ENCODE results near the gene CISD3.

Gene CISD3

DNA sequence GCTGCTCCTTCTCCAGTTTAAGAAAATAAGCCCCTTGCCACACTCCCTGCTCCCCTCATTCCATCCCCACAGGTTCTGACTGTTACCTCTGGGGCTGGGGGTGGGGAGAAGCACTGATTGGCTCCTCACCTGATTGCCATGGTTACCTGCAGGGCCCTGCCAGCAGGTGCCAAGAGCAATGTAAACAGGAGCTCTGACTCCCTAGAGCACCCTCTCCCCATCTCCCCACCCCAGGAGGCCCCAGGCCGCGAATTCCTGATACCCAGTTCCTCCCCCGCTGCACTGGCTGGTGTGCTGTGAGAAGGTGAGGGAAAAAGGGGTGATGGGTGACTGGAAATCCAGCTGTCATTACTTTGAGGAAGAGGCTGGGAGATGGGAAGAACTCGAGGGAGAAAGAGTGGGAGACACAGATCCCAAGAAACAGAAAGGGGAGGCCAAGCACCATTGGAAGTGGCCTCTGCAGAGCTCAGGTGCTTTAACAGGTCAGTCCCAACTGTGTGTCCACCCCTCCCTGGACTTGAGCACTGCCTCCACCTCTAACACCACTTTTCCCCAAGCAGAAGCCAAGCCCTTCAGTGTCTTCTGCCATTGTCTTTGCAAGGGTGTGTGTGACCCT is 13.5 kb downstream of the CISD3 start:
- H3K27me3 ChIP-seq (ENCODE audit: insufficient read depth, low read length, poor library complexity, severe bottlenecking): no peaks in the 10 kb centered on the region
- H3K4me2 ChIP-seq (ENCODE audit: low read depth, low read length, poor library complexity, severe bottlenecking): peak overlapping the region; percentile 61
- no peaks in the 10 kb centered on the region; the same call in 1 of the 2 replicates for H3K36me3 ChIP-seq (ENCODE audit: insufficient read depth, low read length)
- H3K4me1 ChIP-seq (ENCODE audit: insufficient read depth, low read length, poor library complexity, severe bottlenecking): peaks cover 51% of the 10 kb centered on the region
- H3F3A ChIP-seq (ENCODE audit: low read depth): no peaks in the 10 kb centered on the region
- TF ChIP-seq, protein P1, sequence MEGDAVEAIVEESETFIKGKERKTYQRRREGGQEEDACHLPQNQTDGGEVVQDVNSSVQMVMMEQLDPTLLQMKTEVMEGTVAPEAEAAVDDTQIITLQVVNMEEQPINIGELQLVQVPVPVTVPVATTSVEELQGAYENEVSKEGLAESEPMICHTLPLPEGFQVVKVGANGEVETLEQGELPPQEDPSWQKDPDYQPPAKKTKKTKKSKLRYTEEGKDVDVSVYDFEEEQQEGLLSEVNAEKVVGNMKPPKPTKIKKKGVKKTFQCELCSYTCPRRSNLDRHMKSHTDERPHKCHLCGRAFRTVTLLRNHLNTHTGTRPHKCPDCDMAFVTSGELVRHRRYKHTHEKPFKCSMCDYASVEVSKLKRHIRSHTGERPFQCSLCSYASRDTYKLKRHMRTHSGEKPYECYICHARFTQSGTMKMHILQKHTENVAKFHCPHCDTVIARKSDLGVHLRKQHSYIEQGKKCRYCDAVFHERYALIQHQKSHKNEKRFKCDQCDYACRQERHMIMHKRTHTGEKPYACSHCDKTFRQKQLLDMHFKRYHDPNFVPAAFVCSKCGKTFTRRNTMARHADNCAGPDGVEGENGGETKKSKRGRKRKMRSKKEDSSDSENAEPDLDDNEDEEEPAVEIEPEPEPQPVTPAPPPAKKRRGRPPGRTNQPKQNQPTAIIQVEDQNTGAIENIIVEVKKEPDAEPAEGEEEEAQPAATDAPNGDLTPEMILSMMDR (conservative IDR thresholded peaks at IDR 0.05; ENCODE audit: low read length): no peak
- no peak for TF ChIP-seq EZH2phosphoT487 (IDR thresholded peaks at IDR 0.05; ENCODE audit: borderline replicate concordance)
- no peaks in the 10 kb centered on the region for H3K9me2 ChIP-seq (replicated peaks; ENCODE audit: low read depth, low read length)
- no peak overlapping the region for H2AFZ ChIP-seq (ENCODE audit: low read length)
- H3K79me2 ChIP-seq (ENCODE audit: insufficient read depth, low read length): peaks cover 64% of the 10 kb centered on the region
- H4K20me1 ChIP-seq (ENCODE audit: insufficient read depth, low read length, poor library complexity, severe bottlenecking): peaks cover 11% of the 10 kb centered on the region
- H3K9ac ChIP-seq (ENCODE audit: low read depth, low read length, poor library complexity, severe bottlenecking): no peak overlapping the region
- peak overlapping the region; percentile 22 for H3K4me3 ChIP-seq (ENCODE audit: low read length, poor library complexity, severe bottlenecking)
- H3K9me3 ChIP-seq (ENCODE audit: insufficient read depth, low read depth, low read length): no peaks in the 10 kb centered on the region

DNA sequence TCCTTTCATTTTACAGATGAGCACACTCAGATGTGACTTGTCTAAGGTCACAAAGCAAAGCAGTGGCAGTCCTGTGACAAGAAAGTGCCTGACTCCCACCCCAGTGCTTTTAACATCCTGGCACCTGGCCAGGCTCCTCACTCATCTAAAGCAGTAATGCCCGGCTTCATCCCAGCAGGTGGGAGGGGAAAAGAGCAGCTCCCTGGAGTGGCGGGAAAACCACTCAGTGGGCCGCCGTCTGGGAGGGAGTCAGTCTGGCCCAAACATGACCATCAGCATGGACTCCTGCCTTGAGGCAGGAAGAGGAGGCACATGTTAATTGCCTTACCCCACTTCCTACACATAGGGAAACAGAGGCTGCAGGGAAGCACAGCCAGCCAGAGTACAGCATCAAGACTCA is 15.4 kb downstream of the CISD3 start:
- Histone ChIP-seq H3K9me3 (ENCODE audit: insufficient read depth, low read depth, low read length) (no peaks in the 10 kb centered on the region), H3F3A (ENCODE audit: low read depth) (0 out of 2 replicates have a peak, but pooled peaks cover 3% of the 10 kb centered on the region), H2AFZ (ENCODE audit: low read length) (no peak overlapping the region), H3K4me1 (ENCODE audit: insufficient read depth, low read length, poor library complexity, severe bottlenecking) (peaks cover 61% of the 10 kb centered on the region), H3K36me3 (ENCODE audit: insufficient read depth, low read length) (no peaks in the 10 kb centered on the region), H4K20me1 (ENCODE audit: insufficient read depth, low read length, poor library complexity, severe bottlenecking) (peaks cover 11% of the 10 kb centered on the region), H3K27me3 (ENCODE audit: insufficient read depth, low read length, poor library complexity, severe bottlenecking) (no peaks in the 10 kb centered on the region), H3K4me2 (ENCODE audit: low read depth, low read length, poor library complexity, severe bottlenecking) (peak overlapping the region; percentile 99), H3K79me2 (ENCODE audit: insufficient read depth, low read length) (peaks cover 63% of the 10 kb centered on the region), H3K4me3 (ENCODE audit: low read length, poor library complexity, severe bottlenecking) (peak overlapping the region; percentile 97), H3K9ac (ENCODE audit: low read depth, low read length, poor library complexity, severe bottlenecking) (peak overlapping the region; percentile 96), H3K9me2 (replicated peaks; ENCODE audit: low read depth, low read length) (no peaks in the 10 kb centered on the region)
- TF ChIP-seq EZH2phosphoT487 (IDR thresholded peaks at IDR 0.05; ENCODE audit: borderline replicate concordance): no peak
- TF ChIP-seq, protein P1 (conservative IDR thresholded peaks at IDR 0.05; ENCODE audit: low read length): no peak

DNA sequence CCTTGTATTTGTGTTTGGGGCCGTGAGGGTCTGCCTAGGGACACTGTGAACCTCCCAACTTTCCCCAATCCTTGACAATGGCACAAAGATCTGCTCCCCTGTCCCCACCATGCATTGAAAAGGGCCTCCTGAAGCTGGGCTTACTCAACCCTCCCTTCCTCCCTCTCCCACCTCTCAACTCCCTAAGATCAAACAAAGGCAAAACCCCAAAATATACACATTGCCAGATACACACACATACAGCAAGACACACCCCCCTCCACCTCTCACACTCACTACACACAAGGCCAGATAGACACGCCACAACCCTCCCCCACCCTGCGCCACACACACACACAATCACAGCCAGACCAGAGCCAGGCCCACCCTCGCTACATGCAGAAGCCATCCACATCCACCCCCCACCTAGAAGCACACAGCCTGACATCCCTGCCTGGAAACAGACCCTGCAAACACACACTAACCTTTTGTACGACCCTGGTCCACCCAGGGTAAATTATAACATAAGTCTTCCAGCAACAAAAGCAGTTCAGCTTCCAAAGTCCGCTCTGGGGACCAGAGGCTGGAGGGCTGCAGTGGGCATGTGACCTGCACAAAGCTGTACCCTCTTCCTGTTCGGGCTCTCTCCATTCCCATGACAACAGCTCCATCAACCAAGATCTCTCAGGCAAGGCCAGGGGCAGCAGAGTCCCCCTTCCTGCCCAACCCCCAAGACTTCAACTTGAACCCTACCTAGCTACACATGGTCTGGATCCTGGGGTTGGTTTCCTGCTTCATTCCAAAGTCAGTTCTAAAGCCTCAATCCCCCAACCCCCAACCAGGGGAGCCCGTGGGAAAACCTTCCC is 16.1 kb downstream of the CISD3 start:
- Histone ChIP-seq H3K4me3 (ENCODE audit: low read length, poor library complexity, severe bottlenecking) (peak overlapping the region; percentile 97), H3K4me2 (ENCODE audit: low read depth, low read length, poor library complexity, severe bottlenecking) (peak overlapping the region; percentile 99), H3K79me2 (ENCODE audit: insufficient read depth, low read length) (peaks cover 58% of the 10 kb centered on the region), H3K4me1 (ENCODE audit: insufficient read depth, low read length, poor library complexity, severe bottlenecking) (peaks cover 64% of the 10 kb centered on the region), H2AFZ (ENCODE audit: low read length) (no peak overlapping the region), H3K9ac (ENCODE audit: low read depth, low read length, poor library complexity, severe bottlenecking) (peak overlapping the region; percentile 96), H3F3A (ENCODE audit: low read depth) (peaks cover 8% of the 10 kb centered on the region; the same call in 1 of the 2 replicates), H3K27me3 (ENCODE audit: insufficient read depth, low read length, poor library complexity, severe bottlenecking) (no peaks in the 10 kb centered on the region), H3K9me2 (replicated peaks; ENCODE audit: low read depth, low read length) (no peaks in the 10 kb centered on the region), H3K9me3 (ENCODE audit: insufficient read depth, low read depth, low read length) (no peaks in the 10 kb centered on the region), H4K20me1 (ENCODE audit: insufficient read depth, low read length, poor library complexity, severe bottlenecking) (peaks cover 11% of the 10 kb centered on the region), H3K36me3 (ENCODE audit: insufficient read depth, low read length) (no peaks in the 10 kb centered on the region)
- TF ChIP-seq, protein P1 (conservative IDR thresholded peaks at IDR 0.05; ENCODE audit: low read length): no peak
- TF ChIP-seq EZH2phosphoT487 (IDR thresholded peaks at IDR 0.05; ENCODE audit: borderline replicate concordance): no peak

Data from Loucy (cell line).